PFSK-1 (cell line): ENCODE results near the gene SPEF2.

Experiments
- FOXP2 ChIP-seq: optimal IDR thresholded peaks from 2 replicates; pipeline ENCODE3; 2011; ENCODE audit warnings: borderline replicate concordance, control low read depth, inconsistent platforms; ENCODE audit not compliant: insufficient read depth; ENCODE audit errors: extremely low read length, extremely low read depth
- POLR2AphosphoS5 ChIP-seq: IDR thresholded peaks from 2 replicates; pipeline ENCODE4 v1.6.1; 2012; ENCODE audit warnings: low read depth, mild to moderate bottlenecking, control low read depth, low read length, moderate library complexity
- REST ChIP-seq, 2 experiments: IDR thresholded peaks; 2 replicates each; pipeline versions ENCODE4 v1.6.1 to v1.8.0; 2011 to 2012; ENCODE audit warnings: low read depth in 2 of 2, low read length in 2 of 2, control low read depth in 1 of 2, inconsistent platforms in 1 of 2, mild to moderate bottlenecking in 1 of 2, moderate library complexity in 1 of 2; ENCODE audit not compliant: insufficient read depth in 1 of 2
- SIN3A ChIP-seq: IDR thresholded peaks from 2 replicates; pipeline ENCODE4 v1.6.1; 2012; ENCODE audit warnings: mild to moderate bottlenecking, low read length, moderate library complexity, borderline replicate concordance; ENCODE audit not compliant: insufficient read depth
- TAF1 ChIP-seq: IDR thresholded peaks from 2 replicates; pipeline ENCODE4 v1.6.1; 2012; ENCODE audit warnings: low read length, control low read depth, borderline replicate concordance; ENCODE audit not compliant: insufficient read depth

The SPEF2 gene

GRCh38 chr5:35657877-35658276, 40.2 kb downstream of the SPEF2 start:
- TF ChIP-seq FOXP2 (no peak), POLR2AphosphoS5 (no peak), SIN3A (no peak), REST (IDR thresholded peaks at IDR 0.05; ENCODE audit: insufficient read depth in 1 of 2, low read depth in 2 of 2, low read length in 2 of 2) (no peak), TAF1 (no peak)

- TF ChIP-seq POLR2AphosphoS5 (no peak), FOXP2 (no peak), REST (IDR thresholded peaks at IDR 0.05; ENCODE audit: insufficient read depth in 1 of 2, low read depth in 2 of 2, low read length in 2 of 2) (no peak), TAF1 (no peak), SIN3A (no peak)
Observed at GRCh38 chr5:35659556-35659955, 41.9 kb downstream of the SPEF2 start.

DNA sequence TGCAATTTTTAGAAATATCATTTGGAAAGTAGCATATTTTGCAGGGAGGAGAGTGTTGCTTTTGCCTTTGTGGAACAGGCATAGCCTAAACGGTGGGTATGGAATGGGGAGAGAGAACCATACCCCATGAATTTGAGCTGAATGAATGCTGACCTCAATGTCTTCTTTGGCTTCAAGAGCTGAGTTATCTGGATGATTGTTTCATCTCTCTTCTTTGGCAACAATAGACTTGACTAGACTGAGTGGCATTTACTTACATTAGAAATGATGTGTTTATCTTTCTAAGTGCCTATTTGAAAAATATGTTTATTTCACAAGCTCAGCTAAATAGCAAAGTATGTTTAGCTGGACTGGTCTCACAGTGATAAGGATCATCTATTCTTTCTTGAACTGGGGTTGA, 42.8 kb downstream of the SPEF2 start:
- TF ChIP-seq TAF1 (no peak), REST (IDR thresholded peaks at IDR 0.05; ENCODE audit: insufficient read depth in 1 of 2, low read depth in 2 of 2, low read length in 2 of 2) (no peak)

DNA sequence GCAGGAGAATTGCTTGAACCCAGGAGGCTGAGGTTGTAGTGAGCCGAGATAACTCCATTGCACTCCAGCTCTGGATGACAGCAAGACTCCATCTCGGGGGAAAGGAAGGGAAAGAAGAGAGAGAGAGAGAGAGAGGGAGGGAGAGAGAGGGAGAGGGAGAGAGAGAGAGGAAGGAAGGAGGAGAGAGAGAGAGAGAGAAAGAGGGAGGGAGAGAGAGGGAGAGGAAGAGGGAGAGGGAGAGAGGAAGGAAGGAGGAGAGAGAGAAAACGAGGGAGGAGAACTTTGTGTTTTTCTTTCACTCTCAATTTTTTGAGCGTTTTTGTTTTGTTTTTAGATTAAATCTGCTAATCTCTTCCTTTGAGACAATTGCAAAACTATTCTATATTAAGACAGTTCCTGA, 46.9 kb downstream of the SPEF2 start:
- TF ChIP-seq REST (IDR thresholded peaks at IDR 0.05; ENCODE audit: insufficient read depth in 1 of 2, low read depth in 2 of 2, low read length in 2 of 2): no peak
- TF ChIP-seq FOXP2: no peak
- no peak for TF ChIP-seq POLR2AphosphoS5

DNA sequence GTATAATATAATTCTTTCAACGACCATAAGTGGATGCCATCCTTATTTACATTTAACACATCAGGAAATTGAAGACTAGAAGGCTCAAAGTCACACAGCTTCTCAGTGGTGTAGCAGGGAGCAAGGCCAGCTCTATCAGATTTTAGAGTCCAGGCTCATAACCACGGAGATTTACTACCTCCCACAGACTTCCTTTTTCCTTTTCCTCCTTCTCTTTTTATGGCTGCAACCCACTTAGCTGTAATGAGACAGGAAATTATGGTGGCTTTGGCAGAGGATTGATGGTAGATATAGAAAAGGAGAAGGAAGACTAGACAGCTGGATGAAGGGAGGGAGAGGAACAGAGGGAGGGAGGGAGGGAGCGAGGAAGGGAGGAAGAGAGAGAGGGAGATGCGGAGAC, 47.4 kb downstream of the SPEF2 start:
- no peak for TF ChIP-seq REST (IDR thresholded peaks at IDR 0.05; ENCODE audit: insufficient read depth in 1 of 2, low read depth in 2 of 2, low read length in 2 of 2)
- TF ChIP-seq FOXP2: no peak
- TF ChIP-seq TAF1: no peak
- TF ChIP-seq SIN3A: no peak
- no peak for TF ChIP-seq POLR2AphosphoS5
